NOMO-1 treated with DMSO at 0.1 percent for 48 hours (cell line): ENCODE results near the gene MYOM1.
"Not testable (repeated sequence)": the region's sequence is repeated elsewhere in the genome, so short reads cannot be mapped to it uniquely, and the experiment has no call there.

Experiments
- DNase-seq: peaks from one replicate; lab custom pipeline; 2025; ENCODE audit not compliant: unreplicated experiment; lab: John Stamatoyannopoulos, UW

Gene MYOM1

GRCh38 chr18:3041843-3042242 lies 177.9 kb downstream of the MYOM1 start:
- no peak for DNase-seq

- no peak for DNase-seq
Observed at GRCh38 chr18:3040881-3041280, 178.9 kb downstream of the MYOM1 start.

DNA sequence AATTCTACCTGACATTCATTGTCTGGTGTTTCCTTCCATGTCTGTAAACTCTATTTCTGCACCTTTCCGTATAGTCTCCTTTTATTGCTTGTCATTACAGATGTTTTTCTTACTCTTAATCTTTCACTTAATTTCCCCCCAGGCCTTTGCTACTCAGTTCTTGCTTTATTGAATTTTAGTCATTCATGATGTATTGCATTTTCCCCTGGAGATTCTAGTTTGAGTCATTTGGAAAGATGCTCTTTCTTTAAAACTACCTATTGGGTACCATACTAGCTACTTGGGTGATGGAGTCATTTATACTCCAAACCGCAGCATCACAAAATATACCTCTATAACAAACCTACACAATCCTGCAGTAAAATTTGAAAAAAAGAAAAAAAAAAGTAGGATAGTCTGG lies 179.6 kb downstream of the MYOM1 start:
- no peak for DNase-seq

- DNase-seq = peak; percentile 87
Observed at GRCh38 chr18:3037423-3037915, 182.3 kb downstream of the MYOM1 start.

- DNase-seq = no peak
Observed at GRCh38 chr18:3036108-3036507, 183.7 kb downstream of the MYOM1 start.

DNA sequence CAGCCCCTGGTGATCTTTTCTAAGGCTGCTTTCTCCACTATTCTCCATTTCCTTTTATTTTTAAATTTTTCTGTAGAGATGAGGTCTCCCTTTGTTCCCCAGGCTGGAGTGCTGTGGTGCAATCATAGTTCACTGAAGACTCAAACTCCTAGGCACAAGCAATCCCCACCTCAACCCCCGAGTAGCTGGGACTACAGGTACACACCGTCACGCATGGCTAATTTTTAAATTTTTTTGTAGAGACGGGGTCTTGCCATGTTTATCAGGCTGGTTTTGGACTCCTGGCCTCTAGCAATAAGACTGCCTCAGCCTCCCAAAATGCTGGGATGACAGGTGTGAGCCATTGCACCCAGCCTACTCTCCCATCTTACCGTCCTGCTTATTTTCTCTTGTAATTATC lies 184.1 kb downstream of the MYOM1 start:
- no peak for DNase-seq

DNA sequence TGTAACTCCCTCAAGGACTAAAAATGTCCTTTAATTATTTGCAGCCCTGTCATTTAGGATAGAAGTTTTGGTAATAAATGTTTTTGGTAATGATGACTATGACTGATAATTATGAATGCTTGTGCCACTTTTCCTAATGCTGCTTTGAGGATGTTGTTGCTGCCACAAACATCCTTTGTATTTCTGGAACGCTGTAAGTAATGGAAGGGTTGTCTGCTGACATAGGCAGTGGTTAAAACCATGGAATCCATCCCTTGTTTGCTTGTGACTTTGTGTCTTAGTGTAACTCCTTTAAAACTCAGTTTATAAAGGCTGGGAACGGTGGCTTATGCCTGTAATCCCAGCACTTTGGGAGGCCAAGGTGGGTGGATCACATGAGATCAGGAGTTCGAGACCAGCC lies 187.0 kb downstream of the MYOM1 start:
- no peak for DNase-seq

DNA sequence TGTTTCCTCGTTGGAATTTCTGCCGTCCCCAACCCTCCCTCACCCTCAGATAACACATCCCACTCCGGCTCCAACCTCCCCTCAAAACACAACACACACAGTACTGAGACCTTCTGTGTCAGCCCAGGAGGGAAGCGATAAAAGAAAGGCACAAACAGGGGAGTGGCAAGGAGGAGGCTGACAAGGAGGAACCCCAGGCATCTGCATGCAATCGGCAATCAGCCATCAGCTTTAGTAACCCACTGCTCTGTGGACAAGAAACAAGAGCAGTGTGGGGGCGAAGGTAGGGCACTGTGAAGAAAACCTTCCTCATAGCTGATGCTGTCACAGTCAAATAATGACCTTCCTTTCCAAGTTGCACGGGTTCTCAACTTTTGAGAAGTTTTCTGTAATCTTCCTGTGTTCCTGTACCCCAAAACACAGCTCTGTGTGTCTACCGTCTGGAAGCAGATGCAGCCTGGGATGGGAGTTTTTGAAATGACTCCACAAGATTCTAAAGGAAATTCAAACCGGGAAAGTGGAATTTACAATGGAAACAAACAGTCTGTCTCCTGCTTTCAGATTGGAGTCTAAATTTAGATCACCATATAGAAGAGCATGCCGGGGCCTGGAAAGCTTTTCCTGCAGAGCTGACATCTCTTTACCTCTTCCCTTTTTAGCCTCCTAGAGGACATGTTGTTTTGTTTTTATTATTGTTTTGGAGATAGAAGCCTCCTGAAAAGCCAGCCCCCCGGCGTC lies 190.4 kb downstream of the MYOM1 start:
- DNase-seq = peak; percentile 37

- not testable (repeated sequence) for DNase-seq
Observed at GRCh38 chr18:3028115-3028514, 191.7 kb downstream of the MYOM1 start.

- no peak for DNase-seq
Observed at GRCh38 chr18:3027370-3027891, 192.3 kb downstream of the MYOM1 start.

- DNase-seq = no peak
Observed at GRCh38 chr18:3025544-3025943, 194.2 kb downstream of the MYOM1 start.

- not testable (repeated sequence) for DNase-seq
Observed at GRCh38 chr18:3023603-3024002, 196.2 kb downstream of the MYOM1 start.
